Measurements from ENCODE around the gene OVCA2. TPM values are rescaled to one million over a fixed set of nuclear protein-coding genes. Genes with fewer than 3 reads are reported as not detected.

The OVCA2 gene
- total RNA-seq, 2 donors from 2014 or later = 29.0 to 33.3 TPM

DNA sequence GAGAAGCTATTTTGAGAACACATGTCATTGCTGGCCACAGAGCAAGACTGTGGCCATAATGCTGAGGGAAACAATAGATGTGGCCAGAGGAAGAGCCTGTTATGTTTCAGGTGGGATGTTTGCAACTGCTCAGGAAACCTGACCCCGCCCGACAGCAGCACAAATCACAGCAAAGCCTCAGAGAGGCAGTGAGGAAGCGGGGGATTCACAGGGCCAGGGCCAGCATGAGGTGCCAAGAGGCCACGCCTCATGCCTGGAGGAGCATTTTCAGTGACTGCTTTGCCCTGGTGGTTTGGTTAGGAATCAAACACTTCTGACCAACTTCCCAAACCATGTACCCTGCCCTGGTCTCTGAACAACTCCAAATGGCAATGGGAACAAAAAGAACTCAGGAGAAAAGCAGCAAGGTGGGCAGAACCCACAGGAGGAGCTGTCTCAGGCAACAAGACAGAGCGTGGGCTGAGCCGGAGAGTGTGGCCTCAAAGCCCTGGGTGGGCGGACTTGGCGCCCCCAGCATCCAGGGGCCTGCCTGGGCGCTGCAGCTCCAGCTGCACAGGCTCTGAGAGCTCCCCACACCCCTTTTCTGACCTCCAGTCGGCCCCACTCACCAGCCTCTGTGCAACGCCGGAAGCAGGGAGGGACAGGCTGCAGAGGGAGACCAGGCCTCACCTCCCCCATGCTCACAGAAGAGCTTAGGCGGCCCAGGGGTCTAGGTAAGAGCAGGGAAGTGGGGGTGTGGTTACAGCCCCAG lies 33.7 kb downstream of the OVCA2 start:
- Mint-ChIP-seq H3K27ac (no peak overlapping the region), H3K36me3 (ENCODE audit: insufficient read depth in 2 of 2) (peaks cover 10 to 21% of the 10 kb centered on the region in 2 donors), H3K27me3 (ENCODE audit: low read depth) (no peaks in the 10 kb centered on the region), H3K9me3 (no peaks in the 10 kb centered on the region), H3K4me3 (no peak overlapping the region), H3K4me1 (ENCODE audit: low read depth) (peaks cover 12% of the 10 kb centered on the region)
- DNase-seq (no peak), ATAC-seq (replicated peaks in 1 of 2) (peak in 1 of 2 donors; percentile 10)

DNA sequence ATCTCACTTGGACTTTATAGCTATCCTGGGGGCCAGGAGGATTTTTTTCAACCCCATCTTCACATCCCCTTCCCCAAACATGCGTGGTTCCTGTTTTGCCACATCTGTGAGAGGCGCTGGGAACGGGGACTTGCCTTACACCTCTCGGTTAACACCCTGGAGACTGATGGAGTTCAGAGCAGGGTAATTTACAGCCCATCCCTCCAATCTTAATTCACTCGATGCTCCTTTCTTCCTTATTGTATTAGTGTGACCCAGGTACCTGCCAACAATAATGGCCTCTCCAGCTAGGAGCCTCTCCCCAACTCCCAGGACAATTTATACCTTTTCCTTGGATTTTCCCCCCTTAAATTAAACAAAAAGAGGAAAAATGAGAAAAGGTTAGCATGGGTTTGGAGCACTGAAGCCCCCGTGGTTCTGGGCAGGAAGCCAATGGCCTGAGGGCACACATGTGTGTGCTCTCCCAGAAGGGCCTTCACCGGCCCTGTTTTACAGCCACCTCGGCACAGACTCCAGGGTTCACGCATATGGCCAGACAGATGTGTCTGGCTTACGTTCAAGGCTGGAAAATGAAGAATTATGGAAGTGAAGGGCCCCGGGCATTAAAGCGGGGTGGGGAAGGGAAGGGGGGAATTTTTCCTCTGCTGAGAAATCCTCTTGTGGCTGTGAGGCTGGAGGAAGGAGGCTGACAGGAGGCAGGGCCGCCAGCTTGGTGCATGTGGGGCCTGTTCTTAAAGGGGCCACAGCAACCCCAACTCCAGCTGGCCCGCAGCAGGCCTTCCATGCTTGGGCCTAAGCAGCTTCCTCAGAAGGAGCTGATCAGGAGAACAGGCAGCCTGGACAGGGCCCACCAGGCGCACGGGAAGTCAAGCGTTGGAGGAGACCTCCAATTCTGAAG lies 34.5 kb downstream of the OVCA2 start:
- Mint-ChIP-seq H3K36me3 (ENCODE audit: insufficient read depth in 2 of 2) (peaks cover 10 to 21% of the 10 kb centered on the region in 2 donors), H3K27ac (no peak overlapping the region), H3K9me3 (no peaks in the 10 kb centered on the region), H3K4me1 (ENCODE audit: low read depth) (peaks cover 4% of the 10 kb centered on the region), H3K4me3 (no peak overlapping the region), H3K27me3 (ENCODE audit: low read depth) (no peaks in the 10 kb centered on the region)
- ATAC-seq (replicated peaks in 1 of 2) = no peak
- DNase-seq = no peak

DNA sequence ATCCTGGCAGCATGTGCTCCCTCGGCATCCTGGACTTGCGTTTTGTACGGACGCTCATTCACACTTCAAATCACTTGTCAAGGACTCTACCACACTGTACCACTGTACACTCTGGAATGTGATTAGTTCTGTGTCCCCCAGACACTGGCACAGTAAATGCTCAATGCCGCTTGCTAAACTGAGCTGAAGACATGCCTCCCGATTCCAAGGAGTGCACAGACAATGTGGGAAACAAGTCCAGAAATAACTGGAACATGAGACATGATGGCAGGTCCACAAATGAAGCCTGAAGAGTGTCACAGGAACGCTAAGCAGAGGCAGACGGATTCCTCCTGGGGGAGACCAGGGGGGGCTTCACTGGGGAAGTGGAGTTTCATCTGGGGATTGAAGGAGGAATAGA lies 35.2 kb downstream of the OVCA2 start:
- H3K9me3 Mint-ChIP-seq = no peaks in the 10 kb centered on the region
- ATAC-seq (replicated peaks in 1 of 2) = no peak
- H3K4me1 Mint-ChIP-seq (ENCODE audit: low read depth) = peaks cover 5% of the 10 kb centered on the region
- H3K27me3 Mint-ChIP-seq (ENCODE audit: low read depth) = no peaks in the 10 kb centered on the region
- no peak for DNase-seq
- peaks cover 14 to 21% of the 10 kb centered on the region in 2 donors for H3K36me3 Mint-ChIP-seq (ENCODE audit: insufficient read depth in 2 of 2)
- H3K4me3 Mint-ChIP-seq = no peak overlapping the region
- H3K27ac Mint-ChIP-seq = no peak overlapping the region

DNA sequence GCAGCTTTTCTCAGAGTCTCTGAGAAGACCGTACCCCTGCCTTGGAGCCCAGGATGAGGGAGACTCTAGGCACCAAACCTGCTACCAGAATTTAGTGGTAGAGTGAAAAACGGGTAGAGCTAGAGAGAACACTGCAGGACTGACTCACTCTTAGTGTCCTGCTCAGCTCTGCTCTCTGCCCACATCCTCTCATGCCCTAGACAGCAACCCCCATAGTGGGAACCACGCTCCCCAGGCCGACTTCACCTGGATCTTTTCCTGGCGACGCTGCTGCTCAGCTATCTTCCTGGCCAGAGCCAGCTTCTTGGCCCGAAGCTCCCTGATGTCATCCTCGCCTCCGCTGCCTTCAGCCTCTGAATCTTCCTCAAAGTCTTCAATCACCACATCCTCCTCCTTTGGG lies 39.7 kb downstream of the OVCA2 start:
- ATAC-seq (replicated peaks in 1 of 2) = peak; percentile 71 to 73
- H3K4me3 Mint-ChIP-seq = peak overlapping the region; percentile 0 to 78

DNA sequence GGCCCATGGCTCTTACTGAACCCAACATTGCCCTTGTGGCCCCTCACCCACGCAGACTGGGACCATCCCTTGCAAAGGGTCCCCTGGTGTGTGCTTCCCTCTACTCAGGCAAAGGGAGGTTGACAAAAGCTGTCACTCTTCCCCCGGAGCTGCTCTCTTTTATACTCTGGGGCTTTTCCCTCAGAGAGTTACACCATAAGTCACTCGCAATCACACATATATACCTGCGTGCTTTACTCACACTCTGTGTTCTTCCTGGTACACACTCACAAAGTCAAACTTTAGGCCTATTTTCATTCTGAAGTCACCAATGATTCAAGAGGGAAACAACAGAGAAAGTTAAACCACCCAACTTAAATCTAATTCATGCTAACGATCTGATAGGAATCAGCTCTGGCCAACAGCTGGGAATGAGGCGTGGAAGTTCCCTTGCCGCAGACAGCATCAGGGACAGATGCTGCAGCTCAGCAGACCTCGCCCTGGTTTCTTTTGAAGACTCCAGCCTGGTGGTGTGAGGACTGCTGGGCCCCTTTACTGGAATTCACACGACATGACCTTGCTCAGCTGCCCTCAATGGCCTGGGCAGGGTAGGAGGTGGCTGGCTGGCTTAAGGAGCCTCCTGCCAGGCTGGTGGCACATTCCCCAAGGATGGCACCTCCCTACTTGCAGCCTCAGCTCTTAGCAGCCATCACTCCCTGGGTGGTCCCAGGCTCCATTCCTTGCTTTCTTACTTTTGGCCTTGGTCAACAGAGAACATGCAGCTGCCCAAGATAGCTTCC lies 40.4 kb downstream of the OVCA2 start:
- Mint-ChIP-seq H3K36me3 (ENCODE audit: insufficient read depth in 2 of 2) (peaks cover 16 to 24% of the 10 kb centered on the region in 2 donors), H3K4me3 (peak overlapping the region; percentile 0 to 78)

More for the DNA sequence above, 39.7 kb downstream of the OVCA2 start:
- H3K27ac Mint-ChIP-seq = peak overlapping the region; percentile 31
- DNase-seq = no peak
- H3K36me3 Mint-ChIP-seq (ENCODE audit: insufficient read depth in 2 of 2) = peaks cover 16 to 26% of the 10 kb centered on the region in 2 donors
- H3K4me1 Mint-ChIP-seq (ENCODE audit: low read depth) = peaks cover 41% of the 10 kb centered on the region
- no peaks in the 10 kb centered on the region for H3K27me3 Mint-ChIP-seq (ENCODE audit: low read depth)
- H3K9me3 Mint-ChIP-seq = no peaks in the 10 kb centered on the region

DNA sequence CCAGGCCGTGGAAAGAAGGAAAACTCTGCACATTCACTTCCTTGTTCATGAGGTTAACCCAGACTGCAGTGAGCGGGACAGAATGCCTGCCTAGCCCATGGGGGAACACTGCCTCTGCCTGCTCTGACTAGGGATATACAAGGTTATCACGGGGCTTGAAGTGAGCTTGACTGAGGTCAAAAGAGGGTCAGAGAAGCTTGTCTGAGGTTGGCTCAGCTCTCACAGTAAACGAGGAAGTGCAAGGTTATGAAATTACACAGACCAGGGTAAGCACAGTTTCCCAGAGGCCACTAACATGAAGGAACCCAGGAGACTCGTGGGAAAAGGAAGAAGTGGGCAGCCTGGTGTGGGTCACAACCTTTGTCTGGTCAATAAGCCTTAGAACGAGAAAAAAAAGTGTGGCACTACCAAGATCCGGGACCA lies 41.8 kb downstream of the OVCA2 start:
- ATAC-seq (replicated peaks in 1 of 2) (peak in 1 of 2 donors; percentile 16), DNase-seq (no peak)
- Mint-ChIP-seq H3K4me3 (peak overlapping the region in 1 of 2 donors; percentile 3), H3K27ac (peak overlapping the region; percentile 58), H3K27me3 (ENCODE audit: low read depth) (no peaks in the 10 kb centered on the region), H3K36me3 (ENCODE audit: insufficient read depth in 2 of 2) (peaks cover 17 to 20% of the 10 kb centered on the region in 2 donors), H3K4me1 (ENCODE audit: low read depth) (peaks cover 62% of the 10 kb centered on the region), H3K9me3 (no peaks in the 10 kb centered on the region)

More for the DNA sequence above, 40.4 kb downstream of the OVCA2 start:
- ATAC-seq (replicated peaks in 1 of 2) (peak; percentile 52 to 64), DNase-seq (no peak)
- H3K27ac Mint-ChIP-seq = peak overlapping the region; percentile 31
- H3K9me3 Mint-ChIP-seq = no peaks in the 10 kb centered on the region
- H3K27me3 Mint-ChIP-seq (ENCODE audit: low read depth) = no peaks in the 10 kb centered on the region
- H3K4me1 Mint-ChIP-seq (ENCODE audit: low read depth) = peaks cover 47% of the 10 kb centered on the region

DNA sequence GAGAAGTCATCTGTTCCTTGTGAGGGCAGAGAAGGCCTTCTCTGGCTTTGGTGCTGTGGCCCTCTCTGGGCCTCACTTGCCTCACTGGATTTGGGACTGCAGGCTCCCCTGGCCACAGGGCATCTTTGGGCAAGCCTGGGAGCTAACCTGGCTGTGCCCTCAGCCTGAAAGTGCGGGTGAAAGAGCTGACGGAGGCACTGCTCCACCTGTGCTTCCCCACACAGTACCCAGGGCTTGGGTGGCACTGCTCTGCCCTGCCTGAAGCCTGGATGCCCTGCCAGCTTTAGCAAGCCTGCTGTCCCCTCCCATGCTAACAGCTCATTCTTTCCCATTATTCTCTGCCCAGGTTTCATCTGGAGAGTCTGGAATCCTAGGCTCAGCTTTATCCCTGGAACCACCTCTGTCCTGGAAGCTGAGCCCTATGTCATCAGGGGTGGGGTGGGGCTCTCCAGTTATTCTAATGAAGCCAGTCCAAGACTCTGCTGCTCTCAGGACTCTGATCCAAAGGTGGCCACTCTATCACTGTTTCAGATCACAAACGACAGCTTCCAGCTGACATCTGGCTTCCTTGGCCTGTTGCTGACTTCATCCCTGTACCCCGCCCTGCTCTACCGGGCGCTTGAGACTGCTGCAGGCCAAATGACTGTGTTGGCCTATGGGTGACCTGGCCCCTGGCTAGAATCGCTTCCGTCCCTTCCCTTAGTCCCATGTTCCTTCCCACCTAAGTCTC lies 42.4 kb downstream of the OVCA2 start:
- H3K4me1 Mint-ChIP-seq (ENCODE audit: low read depth) = peaks cover 68% of the 10 kb centered on the region
- ATAC-seq (replicated peaks in 1 of 2) = no peak

DNA sequence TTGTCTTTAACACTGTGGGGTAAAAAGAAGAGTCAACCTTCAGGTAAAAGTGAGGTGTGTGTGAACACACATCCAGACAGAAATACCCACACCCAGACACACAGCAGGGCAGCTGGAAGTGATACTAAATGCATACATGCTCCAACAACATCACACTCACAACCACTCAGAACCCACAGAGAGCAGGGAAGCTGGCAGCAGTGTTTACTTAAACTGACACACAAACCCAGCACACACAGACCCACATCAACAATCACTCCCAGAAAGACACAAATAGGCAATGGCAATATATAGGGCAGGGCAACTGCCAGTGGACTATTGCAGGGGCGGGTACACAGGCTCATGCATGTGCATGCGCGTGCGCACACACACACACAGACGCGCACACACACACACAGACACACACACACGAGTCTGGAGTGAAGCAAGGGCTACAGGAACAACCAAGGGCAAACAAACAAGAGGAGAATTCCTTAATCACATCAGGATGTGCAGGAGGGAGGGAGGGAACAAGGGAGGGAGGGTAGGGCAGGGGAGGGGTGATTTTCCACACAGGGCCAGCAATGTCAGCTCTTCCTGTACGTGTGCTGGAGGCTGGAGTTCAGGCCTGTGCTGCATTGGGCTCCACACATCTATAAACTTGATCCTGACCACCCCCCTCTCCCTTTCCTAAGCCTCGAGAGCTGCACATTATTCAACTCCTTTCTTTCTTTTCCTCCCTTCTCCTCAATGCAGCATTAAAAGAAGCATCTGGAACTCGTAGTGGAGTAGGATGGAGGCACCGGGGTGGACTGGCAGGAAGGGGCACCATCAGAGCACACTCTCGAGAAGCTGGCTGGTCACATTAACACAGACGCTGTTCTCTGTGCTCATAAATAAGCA lies 43.2 kb downstream of the OVCA2 start:
- H3K4me3 Mint-ChIP-seq = no peak overlapping the region
- peaks cover 76% of the 10 kb centered on the region for H3K4me1 Mint-ChIP-seq (ENCODE audit: low read depth)
- no peak for DNase-seq
- peaks cover 12 to 17% of the 10 kb centered on the region in 2 donors for H3K36me3 Mint-ChIP-seq (ENCODE audit: insufficient read depth in 2 of 2)
- ATAC-seq (replicated peaks in 1 of 2) = no peak
- no peaks in the 10 kb centered on the region for H3K9me3 Mint-ChIP-seq
- no peaks in the 10 kb centered on the region for H3K27me3 Mint-ChIP-seq (ENCODE audit: low read depth)
- H3K27ac Mint-ChIP-seq = peak overlapping the region; percentile 3

More for the DNA sequence above, 42.4 kb downstream of the OVCA2 start:
- no peak for DNase-seq
- Mint-ChIP-seq H3K27ac (peak overlapping the region; percentile 3), H3K9me3 (no peaks in the 10 kb centered on the region), H3K4me3 (no peak overlapping the region), H3K27me3 (ENCODE audit: low read depth) (no peaks in the 10 kb centered on the region), H3K36me3 (ENCODE audit: insufficient read depth in 2 of 2) (peaks cover 14 to 17% of the 10 kb centered on the region in 2 donors)

DNA sequence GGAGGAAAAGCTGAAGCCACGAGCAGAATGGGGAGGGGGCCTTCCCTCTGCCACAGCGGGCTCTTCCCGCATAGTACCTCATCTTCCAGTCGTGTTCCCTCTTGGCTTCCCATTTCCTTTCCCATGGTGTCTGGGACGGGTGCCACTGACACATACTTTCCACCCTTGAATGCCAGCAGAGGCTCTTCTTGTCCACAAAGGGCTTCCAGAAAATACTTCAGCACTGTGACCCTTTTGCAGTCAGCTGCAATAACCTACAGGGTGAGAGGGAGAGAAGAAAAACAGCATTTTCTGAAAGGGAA lies 43.8 kb downstream of the OVCA2 start:
- no peak overlapping the region for H3K27ac Mint-ChIP-seq
- H3K9me3 Mint-ChIP-seq = no peaks in the 10 kb centered on the region
- peaks cover 12 to 17% of the 10 kb centered on the region in 2 donors for H3K36me3 Mint-ChIP-seq (ENCODE audit: insufficient read depth in 2 of 2)
- H3K4me1 Mint-ChIP-seq (ENCODE audit: low read depth) = peaks cover 82% of the 10 kb centered on the region
- DNase-seq (no peak), ATAC-seq (replicated peaks in 1 of 2) (no peak)
- H3K4me3 Mint-ChIP-seq = no peak overlapping the region
- no peaks in the 10 kb centered on the region for H3K27me3 Mint-ChIP-seq (ENCODE audit: low read depth)

DNA sequence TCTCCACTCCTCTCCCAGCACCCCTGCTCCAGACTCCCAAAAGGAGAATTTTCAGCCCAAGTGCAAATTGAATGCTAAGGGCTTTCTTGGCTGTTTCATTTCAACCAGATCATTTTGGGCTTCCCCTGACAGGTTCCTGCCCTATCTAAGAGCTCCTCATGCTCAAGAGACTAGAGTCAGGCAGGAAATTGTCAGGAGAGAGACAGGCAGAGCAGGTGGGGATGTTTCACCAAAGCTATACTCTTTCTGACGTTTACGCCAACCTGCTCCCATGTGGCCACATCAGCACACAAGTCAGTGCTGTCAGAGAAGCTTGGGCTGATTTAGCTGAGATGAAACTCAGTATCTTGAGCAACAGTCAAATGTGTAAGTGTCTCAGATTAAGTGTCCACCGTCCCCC lies 44.5 kb downstream of the OVCA2 start:
- DNase-seq (no peak), ATAC-seq (replicated peaks in 1 of 2) (peak in 1 of 2 donors; percentile 0)
- H3K4me1 Mint-ChIP-seq (ENCODE audit: low read depth) = peaks cover 89% of the 10 kb centered on the region
- H3K27ac Mint-ChIP-seq = no peak overlapping the region
- peak overlapping the region in 1 of 2 donors; percentile 56 for H3K4me3 Mint-ChIP-seq
- H3K9me3 Mint-ChIP-seq = no peaks in the 10 kb centered on the region
- H3K36me3 Mint-ChIP-seq (ENCODE audit: insufficient read depth in 2 of 2) = peaks cover 12 to 17% of the 10 kb centered on the region in 2 donors
- H3K27me3 Mint-ChIP-seq (ENCODE audit: low read depth) = no peaks in the 10 kb centered on the region

DNA sequence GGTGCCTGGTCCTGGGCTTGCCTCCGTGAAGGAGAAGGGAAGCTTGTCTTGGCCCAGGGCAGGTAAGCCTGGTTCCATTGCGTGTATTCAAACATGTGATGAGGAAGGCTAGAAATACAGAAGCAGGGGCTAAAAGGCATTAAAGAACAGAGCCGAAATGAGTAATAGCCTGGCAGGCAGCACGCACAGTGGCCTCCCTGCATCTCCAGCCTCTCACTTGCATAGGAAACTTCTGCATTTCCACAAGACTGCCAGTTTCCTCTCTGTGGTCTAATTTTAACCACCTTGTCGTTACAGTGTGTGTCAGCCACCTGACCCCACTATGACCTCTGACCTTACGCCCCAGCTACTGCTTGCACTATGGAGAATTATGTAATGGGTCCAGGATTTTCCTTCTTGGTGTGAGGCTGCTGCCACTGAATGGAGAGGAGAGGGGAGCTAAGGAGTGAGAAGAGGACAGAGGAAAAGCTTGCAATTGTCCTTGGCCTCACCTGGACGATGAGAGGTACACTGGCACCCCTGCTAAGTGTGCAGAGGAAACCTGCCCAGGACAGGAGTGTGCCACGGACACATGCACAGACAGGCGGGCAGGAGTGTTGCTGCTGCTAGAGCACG lies 45.9 kb downstream of the OVCA2 start:
- Mint-ChIP-seq H3K36me3 (ENCODE audit: insufficient read depth in 2 of 2) (peaks cover 11 to 12% of the 10 kb centered on the region in 2 donors), H3K4me3 (peak overlapping the region; percentile 49 to 56), H3K9me3 (no peaks in the 10 kb centered on the region), H3K27ac (peak overlapping the region; percentile 1), H3K27me3 (ENCODE audit: low read depth) (no peaks in the 10 kb centered on the region), H3K4me1 (ENCODE audit: low read depth) (peaks cover 86% of the 10 kb centered on the region)
- ATAC-seq (replicated peaks in 1 of 2) (peak; percentile 66 to 70), DNase-seq (peak; percentile 67 to 70)

Data from activated T-cell treated with anti-CD3 and anti-CD28 coated beads, Interleukin-2, amount 50 U/mL, for 72 hours (primary cell).